Measurements from ENCODE around the gene PPP2R2D.
A peak's percentile ranks its signal among the peaks of the same experiment; 100 is the strongest.
"Not testable (repeated sequence)": the region's sequence is repeated elsewhere in the genome, so short reads cannot be mapped to it uniquely, and the experiment has no call there.

The PPP2R2D gene

GRCh38 chr10:131866673-131867072, 34.1 kb upstream of the PPP2R2D start:
- DNase-seq (ENCODE audit: low read depth in 2 of 2), result no peak

- DNase-seq (ENCODE audit: low read depth in 2 of 2), result no peak
Observed at GRCh38 chr10:131868436-131868835, 32.4 kb upstream of the PPP2R2D start.

- no peak for DNase-seq (ENCODE audit: low read depth in 2 of 2)
Observed at GRCh38 chr10:131869344-131869743, 31.5 kb upstream of the PPP2R2D start.

- DNase-seq (ENCODE audit: low read depth in 2 of 2), result no peak
Observed at GRCh38 chr10:131870411-131870810, 30.4 kb upstream of the PPP2R2D start.

- DNase-seq (ENCODE audit: low read depth in 2 of 2), result no peak
Observed at GRCh38 chr10:131870831-131871672, 29.8 kb upstream of the PPP2R2D start.

GRCh38 chr10:131871673-131872005, 29.2 kb upstream of the PPP2R2D start:
- no peak for DNase-seq (ENCODE audit: low read depth in 2 of 2)

- DNase-seq (ENCODE audit: low read depth in 2 of 2), result no peak
Observed at GRCh38 chr10:131872011-131872826, 28.6 kb upstream of the PPP2R2D start.

- no peak for DNase-seq (ENCODE audit: low read depth in 2 of 2)
Observed at GRCh38 chr10:131872827-131873375, 27.9 kb upstream of the PPP2R2D start.

GRCh38 chr10:131874991-131875451, 25.8 kb upstream of the PPP2R2D start:
- peak; percentile 22 to 64 for DNase-seq (ENCODE audit: low read depth in 2 of 2)

- no peak for DNase-seq (ENCODE audit: low read depth in 2 of 2)
Observed at GRCh38 chr10:131875501-131875900, 25.3 kb upstream of the PPP2R2D start.

GRCh38 chr10:131876017-131876416, 24.8 kb upstream of the PPP2R2D start:
- no peak for DNase-seq (ENCODE audit: low read depth in 2 of 2)

GRCh38 chr10:131876508-131876907, 24.3 kb upstream of the PPP2R2D start:
- no peak for DNase-seq (ENCODE audit: low read depth in 2 of 2)

GRCh38 chr10:131880016-131880590, 20.7 kb upstream of the PPP2R2D start:
- DNase-seq (ENCODE audit: low read depth in 2 of 2), result no peak

GRCh38 chr10:131881104-131881880, 19.5 kb upstream of the PPP2R2D start:
- DNase-seq (ENCODE audit: low read depth in 2 of 2), result no peak

- no peak for DNase-seq (ENCODE audit: low read depth in 2 of 2)
Observed at GRCh38 chr10:131882151-131882550, 18.7 kb upstream of the PPP2R2D start.

- no peak for DNase-seq (ENCODE audit: low read depth in 2 of 2)
Observed at GRCh38 chr10:131882590-131883451, 18.0 kb upstream of the PPP2R2D start.

GRCh38 chr10:131883621-131884393, 17.0 kb upstream of the PPP2R2D start:
- not testable (repeated sequence) for DNase-seq (ENCODE audit: low read depth in 2 of 2)

- peak; percentile 52 to 72 for DNase-seq (ENCODE audit: low read depth in 2 of 2)
Observed at GRCh38 chr10:131885391-131886165, 15.2 kb upstream of the PPP2R2D start.

GRCh38 chr10:131886237-131886636, 14.6 kb upstream of the PPP2R2D start:
- DNase-seq (ENCODE audit: low read depth in 2 of 2), result no peak
